HepG2 (cell line): ENCODE measurements around the gene MTUS2. TPM values are rescaled to one million over a fixed set of nuclear protein-coding genes. Genes with fewer than 3 reads are reported as not detected.

Experiments used
- ATAC-seq: fragments of 200-7000 bp; cut with Tn5 transposase; 3 replicates; pipeline ENCODE4 v1.9.1; 2020; ENCODE audit warnings: mild to moderate bottlenecking, moderate library complexity
- BruUV-seq: library from RNA; stranded (reverse); fragments of 400-500 nt; replicated peaks from 2 replicates; lab custom pipeline; 2021; lab: Mats Ljungman, UMichigan
- CTCF ChIA-PET: fragments of 300-600 bp; formaldehyde crosslinking; extraction: SDS; loops from one replicate; lab custom pipeline; 2021; ENCODE audit warnings: low total read pairs, inconsistent platforms, low intra/inter-chr PET ratio; lab: Yijun Ruan, JAX
- POLR2A ChIA-PET: fragments of 350-600 bp; sonication (Branson Sonifier 250); formaldehyde crosslinking; loops from one replicate; lab custom pipeline; 2020; ENCODE audit warnings: antibody characterized with exemption, inconsistent platforms; lab: Yijun Ruan, JAX
- DNase-seq: peaks from one replicate; pipeline ENCODE4 v3.0.0-alpha.2; 2015; ENCODE audit warnings: low spot score
- FAIRE-seq: peaks from 3 replicates; lab custom pipeline; 2011; peaks lifted over from hg19 to GRCh38; lab: Jason Lieb, UNC
- H2AFZ ChIP-seq: one replicate; pipeline ENCODE4 v1.6.1; 2011; ENCODE audit warnings: low read length, inconsistent platforms
- H3K27ac ChIP-seq: fragments of 300-600 bp; 3 replicates; pipeline ENCODE4 v1.8.0; 2011; ENCODE audit warnings: mixed run types, mild to moderate bottlenecking, mixed read lengths, low read length, inconsistent platforms; ENCODE audit not compliant: insufficient read depth; ENCODE audit errors: extremely low read length
- H3K27me3 ChIP-seq, 2 experiments: fragments of 200-600 bp in 1 of 2; 2 replicates in 1 of 2; 3 replicates in 1 of 2; pipeline versions ENCODE4 v1.6.0 to v1.8.0; 2011; ENCODE audit warnings: low read length in 2 of 2, mild to moderate bottlenecking in 2 of 2, moderate library complexity in 2 of 2, inconsistent platforms in 1 of 2; ENCODE audit not compliant: insufficient read depth in 2 of 2, control insufficient read depth in 1 of 2
- H3K36me3 ChIP-seq, 2 experiments: fragments of 200-600 bp in 1 of 2; replicated peaks in 1 of 2; 2 replicates in 1 of 2; 3 replicates in 1 of 2; pipeline versions ENCODE4 v1.5.1 to v1.8.0; 2011; ENCODE audit warnings: low read length in 2 of 2, inconsistent platforms in 1 of 2; ENCODE audit not compliant: insufficient read depth in 2 of 2, control insufficient read depth in 1 of 2
- H3K4me1 ChIP-seq: 2 replicates; pipeline ENCODE4 v1.5.1; 2012; ENCODE audit warnings: low read length, inconsistent platforms; ENCODE audit not compliant: insufficient read depth
- H3K4me2 ChIP-seq: 2 replicates; pipeline ENCODE4 v1.6.0; 2011; ENCODE audit warnings: low read depth, low read length, inconsistent platforms
- H3K4me3 ChIP-seq, 3 experiments: fragments of 200-600 bp in 1 of 3; sonication (generic), shearing (Covaris generic) in 1 of 3; replicated peaks in 1 of 3; 2 replicates each; pipeline ENCODE4 v1.5.1; 2011 to 2016; ENCODE audit warnings: low read length in 3 of 3, inconsistent platforms in 2 of 3, low read depth in 2 of 3, mild to moderate bottlenecking in 2 of 3, control low read depth in 1 of 3, mixed read lengths in 1 of 3; ENCODE audit not compliant: insufficient read depth in 1 of 3
- H3K79me2 ChIP-seq: one replicate; pipeline ENCODE4 v1.6.1; 2011; ENCODE audit warnings: low read length, inconsistent platforms; ENCODE audit not compliant: insufficient read depth
- H3K9ac ChIP-seq: 2 replicates; pipeline ENCODE4 v1.6.0; 2011; ENCODE audit warnings: mild to moderate bottlenecking, low read depth, low read length, inconsistent platforms; ENCODE audit not compliant: insufficient read depth
- H3K9me3 ChIP-seq: 2 replicates; pipeline ENCODE4 v1.5.1; 2012; ENCODE audit warnings: mild to moderate bottlenecking, low read length
- H4K20me1 ChIP-seq: 2 replicates; pipeline ENCODE4 v1.6.0; 2011; ENCODE audit warnings: inconsistent platforms, mild to moderate bottlenecking, low read length, moderate library complexity; ENCODE audit not compliant: insufficient read depth
- JDP2 ChIP-seq: sonication (generic); formaldehyde crosslinking; IDR thresholded peaks from 2 replicates; pipeline ENCODE4 v1.8.1; 2022; ENCODE audit warnings: missing genetic modification reagents, borderline replicate concordance
- MLLT10 ChIP-seq: sonication (generic); formaldehyde crosslinking; IDR thresholded peaks from 2 replicates; pipeline ENCODE4 v1.4.0; 2020; ENCODE audit warnings: missing genetic modification reagents
- RARA ChIP-seq: IDR thresholded peaks from 2 replicates; pipeline ENCODE4 v1.6.1; 2016; ENCODE audit warnings: missing genetic modification reagents, missing compliant biosample characterization
- RORA ChIP-seq: sonication (generic); formaldehyde crosslinking; IDR thresholded peaks from 2 replicates; pipeline ENCODE4 v1.5.0; 2020; ENCODE audit warnings: mild to moderate bottlenecking, missing genetic modification reagents, moderate library complexity
- SIN3B ChIP-seq: fragments of 150-350 bp; IDR thresholded peaks from 2 replicates; pipeline ENCODE4 v1.6.1; 2014; ENCODE audit warnings: low read length
- ZNF232 ChIP-seq: sonication (generic); formaldehyde crosslinking; IDR thresholded peaks from 2 replicates; pipeline ENCODE4 v1.4.0; 2020; ENCODE audit warnings: missing genetic modification reagents, borderline replicate concordance
- ZNF234 ChIP-seq: sonication (generic); formaldehyde crosslinking; conservative IDR thresholded peaks from 2 replicates; pipeline ENCODE4 v1.5.1; 2020; ENCODE audit warnings: mild to moderate bottlenecking, missing genetic modification reagents
- WGBS: methylation state at CpG from one replicate; pipeline ENCODE4 v1.1.6; 2017; ENCODE audit warnings: low lambda C conversion rate; 5-methylcytosine and 5-hydroxymethylcytosine counted together
- in situ Hi-C: cut with HindIII; loops from 2 replicates; pipeline ENCODE4 v1.10.0; 2017; ENCODE audit warnings: low pct_unique_long_range_greater_than_20kb; ENCODE audit not compliant: extremely low pct_ligation_motif_present
- intact Hi-C: fragments of 100-400 bp; cut with micrococcal nuclease; formaldehyde crosslinking; loops from one replicate; pipeline ENCODE4 v1.10.0; 2022; ENCODE audit not compliant: unreplicated experiment
- polyA plus RNA-seq, 8 experiments: library from polyadenylated mRNA; depleted of rRNA in 3 of 8; stranded (reverse) in 7 of 8; unstranded in 1 of 8; fragments of >200 nt; fragmentation: Illumina TruSeq in 4 of 8; extraction: Trizol in 4 of 8; gene quantifications; 2 replicates each; pipeline versions ENCODE4 v1.2.1 to v1.2.3, GENCODE V29; 2011 to 2016; ENCODE audit warnings: low read depth in 4 of 8, missing spikeins in 1 of 8, mixed read lengths in 1 of 8; ENCODE audit not compliant: insufficient read depth in 1 of 8
- total RNA-seq, 5 experiments: library from RNA; depleted of rRNA; stranded (reverse); fragments of >200 nt; fragmentation: Illumina TruSeq; extraction: Trizol; gene quantifications; 2 replicates each; pipeline ENCODE4 v1.2.3, GENCODE V29; 2016; ENCODE audit warnings: low read depth in 1 of 5
- TF ChIP-seq, protein P1 (sequence below): sonication (generic); formaldehyde crosslinking; IDR thresholded peaks from 2 replicates; pipeline ENCODE4 v1.9.0; 2021; ENCODE audit warnings: mild to moderate bottlenecking, missing genetic modification reagents

Gene MTUS2
- total and polyA plus RNA-seq, 2 of the 13 experiments (the other 11 are each of a cell fraction or from before 2014, with no cell fraction given): not detected

DNA sequence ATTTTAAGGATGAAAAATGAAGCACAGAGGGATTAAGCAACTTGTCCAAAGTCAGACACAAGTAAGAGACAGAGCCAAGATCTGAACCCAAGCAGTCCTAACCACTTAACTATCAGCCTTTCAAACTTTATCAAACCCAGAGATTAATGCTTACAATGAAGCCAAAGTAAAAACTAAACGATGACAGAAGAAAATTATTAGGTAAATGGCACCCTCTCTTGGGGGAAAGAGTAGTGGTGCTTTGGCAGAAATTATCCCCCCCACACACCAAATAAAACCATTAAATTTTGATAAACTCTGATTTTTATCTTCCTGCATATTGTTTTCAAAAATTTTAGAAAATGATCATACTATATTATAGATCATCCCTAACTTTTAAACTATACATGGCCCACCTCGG, 446.1 kb downstream of the MTUS2 start:
- DNase-seq (no peak), ATAC-seq (no peak), FAIRE-seq (no peak)
- H3K4me2 ChIP-seq: no peak overlapping the region
- no peak overlapping the region for H2AFZ ChIP-seq
- H3K4me1 ChIP-seq: no peaks in the 10 kb centered on the region
- H3K9me3 ChIP-seq: peaks cover 34% of the 10 kb centered on the region
- H3K27ac ChIP-seq: no peak overlapping the region
- H3K79me2 ChIP-seq: no peaks in the 10 kb centered on the region
- no TSS peak for BruUV-seq
- intact Hi-C loops (no loop called here), in situ Hi-C loops (no loop called here)
- TF ChIP-seq MLLT10 (CRISPR knock-in tag): no peak
- TF ChIP-seq SIN3B: no peak
- TF ChIP-seq ZNF232: no peak
- no peak for TF ChIP-seq RORA (CRISPR knock-in tag)
- TF ChIP-seq JDP2 (CRISPR knock-in tag): no peak
- TF ChIP-seq, protein P1, sequence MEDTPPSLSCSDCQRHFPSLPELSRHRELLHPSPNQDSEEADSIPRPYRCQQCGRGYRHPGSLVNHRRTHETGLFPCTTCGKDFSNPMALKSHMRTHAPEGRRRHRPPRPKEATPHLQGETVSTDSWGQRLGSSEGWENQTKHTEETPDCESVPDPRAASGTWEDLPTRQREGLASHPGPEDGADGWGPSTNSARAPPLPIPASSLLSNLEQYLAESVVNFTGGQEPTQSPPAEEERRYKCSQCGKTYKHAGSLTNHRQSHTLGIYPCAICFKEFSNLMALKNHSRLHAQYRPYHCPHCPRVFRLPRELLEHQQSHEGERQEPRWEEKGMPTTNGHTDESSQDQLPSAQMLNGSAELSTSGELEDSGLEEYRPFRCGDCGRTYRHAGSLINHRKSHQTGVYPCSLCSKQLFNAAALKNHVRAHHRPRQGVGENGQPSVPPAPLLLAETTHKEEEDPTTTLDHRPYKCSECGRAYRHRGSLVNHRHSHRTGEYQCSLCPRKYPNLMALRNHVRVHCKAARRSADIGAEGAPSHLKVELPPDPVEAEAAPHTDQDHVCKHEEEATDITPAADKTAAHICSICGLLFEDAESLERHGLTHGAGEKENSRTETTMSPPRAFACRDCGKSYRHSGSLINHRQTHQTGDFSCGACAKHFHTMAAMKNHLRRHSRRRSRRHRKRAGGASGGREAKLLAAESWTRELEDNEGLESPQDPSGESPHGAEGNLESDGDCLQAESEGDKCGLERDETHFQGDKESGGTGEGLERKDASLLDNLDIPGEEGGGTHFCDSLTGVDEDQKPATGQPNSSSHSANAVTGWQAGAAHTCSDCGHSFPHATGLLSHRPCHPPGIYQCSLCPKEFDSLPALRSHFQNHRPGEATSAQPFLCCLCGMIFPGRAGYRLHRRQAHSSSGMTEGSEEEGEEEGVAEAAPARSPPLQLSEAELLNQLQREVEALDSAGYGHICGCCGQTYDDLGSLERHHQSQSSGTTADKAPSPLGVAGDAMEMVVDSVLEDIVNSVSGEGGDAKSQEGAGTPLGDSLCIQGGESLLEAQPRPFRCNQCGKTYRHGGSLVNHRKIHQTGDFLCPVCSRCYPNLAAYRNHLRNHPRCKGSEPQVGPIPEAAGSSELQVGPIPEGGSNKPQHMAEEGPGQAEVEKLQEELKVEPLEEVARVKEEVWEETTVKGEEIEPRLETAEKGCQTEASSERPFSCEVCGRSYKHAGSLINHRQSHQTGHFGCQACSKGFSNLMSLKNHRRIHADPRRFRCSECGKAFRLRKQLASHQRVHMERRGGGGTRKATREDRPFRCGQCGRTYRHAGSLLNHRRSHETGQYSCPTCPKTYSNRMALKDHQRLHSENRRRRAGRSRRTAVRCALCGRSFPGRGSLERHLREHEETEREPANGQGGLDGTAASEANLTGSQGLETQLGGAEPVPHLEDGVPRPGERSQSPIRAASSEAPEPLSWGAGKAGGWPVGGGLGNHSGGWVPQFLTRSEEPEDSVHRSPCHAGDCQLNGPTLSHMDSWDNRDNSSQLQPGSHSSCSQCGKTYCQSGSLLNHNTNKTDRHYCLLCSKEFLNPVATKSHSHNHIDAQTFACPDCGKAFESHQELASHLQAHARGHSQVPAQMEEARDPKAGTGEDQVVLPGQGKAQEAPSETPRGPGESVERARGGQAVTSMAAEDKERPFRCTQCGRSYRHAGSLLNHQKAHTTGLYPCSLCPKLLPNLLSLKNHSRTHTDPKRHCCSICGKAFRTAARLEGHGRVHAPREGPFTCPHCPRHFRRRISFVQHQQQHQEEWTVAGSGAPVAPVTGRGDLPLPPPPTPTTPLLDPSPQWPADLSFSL (CRISPR knock-in tag): no peak
- no peak for TF ChIP-seq ZNF234
- TF ChIP-seq RARA (CRISPR knock-in tag): no peak
- CTCF ChIA-PET: no interaction called here
- H4K20me1 ChIP-seq: no peaks in the 10 kb centered on the region
- H3K9ac ChIP-seq: no peak overlapping the region
- no peaks in the 10 kb centered on the region for H3K27me3 ChIP-seq
- H3K4me3 ChIP-seq: no peak overlapping the region
- H3K36me3 ChIP-seq: no peaks in the 10 kb centered on the region
- WGBS: 13% methylated on average over 2 of the region's 2 CpGs
- POLR2A ChIA-PET: no interaction called here
